Measurements from ENCODE around the gene KCNQ4.

KCNQ4 gene

DNA sequence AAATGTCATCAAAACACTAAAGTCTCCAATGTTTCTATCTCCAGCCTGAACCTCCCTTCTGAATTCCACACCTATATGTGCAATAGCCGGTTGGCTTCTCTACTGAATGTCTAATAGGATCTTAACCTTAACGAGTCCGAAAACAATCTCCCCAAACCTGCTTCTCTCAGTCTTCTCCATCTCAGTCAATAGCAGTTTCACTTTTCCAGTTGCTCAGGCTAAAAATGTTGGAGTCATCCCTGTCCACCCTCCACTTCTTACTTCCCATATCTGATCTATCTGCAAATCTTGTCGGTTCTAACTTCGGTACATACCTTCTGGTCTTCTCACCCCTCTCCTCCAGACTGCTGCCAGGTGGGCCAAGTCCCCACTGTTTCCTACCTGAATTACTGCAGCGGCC lies 104.1 kb downstream of the KCNQ4 start:
- Histone ChIP-seq H3K4me1 (ENCODE audit: control insufficient read depth, insufficient read depth, low read length) (no peaks in the 10 kb centered on the region), H3K27me3 (ENCODE audit: control insufficient read depth, insufficient read depth, low read length) (peaks cover 18% of the 10 kb centered on the region), H3K27ac (ENCODE audit: low read depth, low read length) (no peak overlapping the region), H3K9ac (ENCODE audit: low read depth, low read length) (no peak overlapping the region), H3K36me3 (ENCODE audit: control insufficient read depth, insufficient read depth, low read length) (no peaks in the 10 kb centered on the region), H3K4me3 (ENCODE audit: low read depth, low read length) (no peak overlapping the region), H3K9me3 (ENCODE audit: control insufficient read depth, insufficient read depth, low read length) (no peaks in the 10 kb centered on the region)
